ENCODE measurements around the gene KCNB1.

KCNB1 gene

DNA sequence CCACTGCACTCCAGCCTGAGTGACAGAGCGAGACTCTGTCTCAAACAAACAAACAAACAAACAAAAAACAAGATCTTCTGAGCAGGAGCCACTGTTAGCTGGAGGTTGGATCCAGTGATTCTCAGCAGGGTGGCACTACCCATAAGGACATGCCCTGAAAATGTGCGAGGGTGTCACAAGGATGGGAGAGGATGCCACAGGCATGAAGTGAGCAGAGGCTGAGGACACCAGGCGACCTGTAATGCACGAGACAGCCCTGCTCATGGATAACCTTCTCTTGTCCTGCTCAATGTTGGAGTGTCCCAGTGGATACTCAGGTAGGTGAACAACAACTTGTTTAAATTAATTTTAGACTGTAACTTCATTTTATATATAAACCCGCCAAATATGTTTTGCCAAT is 76.8 kb downstream of the KCNB1 start:
- no peak for DNase-seq

DNA sequence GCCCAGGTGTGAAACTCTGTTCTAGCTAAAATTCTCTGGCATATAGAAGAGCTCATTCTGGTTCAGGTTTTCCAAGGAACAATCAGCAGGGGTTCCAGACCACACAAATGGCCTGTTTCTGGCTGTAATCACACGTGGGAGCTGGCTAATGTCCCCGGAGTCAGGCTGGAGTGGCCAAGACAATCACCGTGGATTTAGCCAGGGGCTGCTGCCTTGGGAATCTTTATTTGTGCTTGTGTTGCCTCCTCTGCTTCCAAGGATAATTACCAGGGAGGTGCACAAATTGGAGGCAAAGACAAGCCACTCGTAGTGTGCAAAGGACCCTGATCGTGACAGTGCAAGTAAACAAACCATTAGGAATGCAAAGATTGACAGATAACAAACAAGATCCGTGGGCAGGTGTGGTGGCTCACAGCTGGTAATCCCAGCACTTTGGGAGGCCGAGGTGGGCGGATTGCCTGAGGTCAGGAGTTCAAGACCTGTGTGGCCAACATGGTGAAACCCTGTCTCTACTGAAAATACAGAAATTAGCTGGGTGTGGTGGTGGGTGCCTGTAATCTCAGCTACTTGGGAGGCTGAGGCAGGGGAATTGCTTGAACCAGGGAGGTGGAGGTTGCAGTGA is 77.3 kb downstream of the KCNB1 start:
- no peak for DNase-seq

DNA sequence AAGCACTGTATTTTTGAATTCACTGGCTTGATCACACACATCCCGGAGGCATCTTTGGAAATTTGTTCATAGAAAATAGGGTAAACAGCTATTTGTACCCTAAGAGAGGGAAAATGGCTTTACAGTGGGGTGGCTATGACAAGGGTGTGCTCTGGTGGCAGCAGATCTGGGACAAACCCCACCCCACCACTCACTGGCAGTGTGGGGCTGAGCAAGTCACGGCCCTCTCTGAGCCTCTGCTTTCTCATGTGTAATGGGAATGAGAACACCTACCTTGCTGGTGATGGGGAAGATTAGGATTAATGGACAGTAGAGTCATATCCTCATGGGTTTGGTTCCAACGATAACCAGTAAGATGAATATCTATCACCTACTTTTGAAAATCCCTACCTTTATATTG is 78.0 kb downstream of the KCNB1 start:
- DNase-seq = no peak

DNA sequence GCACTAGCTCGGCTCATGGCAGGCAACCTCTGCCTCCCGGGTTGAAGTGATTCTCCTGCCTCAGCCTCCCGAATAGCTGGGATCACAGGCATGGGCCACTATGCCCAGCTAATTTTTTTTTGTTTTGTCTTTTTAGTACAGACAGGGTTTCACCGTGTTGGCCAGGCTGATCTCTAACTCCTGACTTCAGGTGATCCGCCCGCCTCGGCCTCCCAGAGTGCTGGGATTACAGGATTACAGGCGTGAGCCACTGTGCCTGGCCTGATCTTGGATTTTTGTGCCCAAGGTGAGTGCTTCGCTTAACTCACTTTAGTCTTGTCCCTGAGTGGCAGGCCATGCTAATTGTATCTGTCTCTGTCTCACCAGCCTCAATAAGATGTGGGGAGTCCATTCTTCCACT is 78.6 kb downstream of the KCNB1 start:
- no peak for DNase-seq

DNA sequence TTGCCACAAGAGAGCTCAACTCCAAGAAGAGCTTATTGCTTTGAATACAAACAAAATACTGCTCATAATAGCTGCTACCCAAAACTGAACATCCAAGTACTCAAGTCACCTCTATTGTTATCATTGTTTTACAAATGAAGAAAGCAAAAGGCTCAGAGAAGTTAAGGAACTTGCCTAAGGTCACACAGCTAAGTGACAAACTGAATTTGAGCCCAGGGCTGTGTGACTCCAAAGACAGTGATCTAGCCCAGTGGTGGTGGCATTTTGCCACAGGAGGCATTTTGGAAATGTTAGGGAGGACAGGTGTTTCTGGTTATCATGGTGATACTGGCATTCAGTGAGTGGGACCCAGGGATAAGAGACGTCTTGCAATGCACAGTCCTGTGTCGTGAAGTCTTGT is 79.5 kb downstream of the KCNB1 start:
- no peak for DNase-seq

DNA sequence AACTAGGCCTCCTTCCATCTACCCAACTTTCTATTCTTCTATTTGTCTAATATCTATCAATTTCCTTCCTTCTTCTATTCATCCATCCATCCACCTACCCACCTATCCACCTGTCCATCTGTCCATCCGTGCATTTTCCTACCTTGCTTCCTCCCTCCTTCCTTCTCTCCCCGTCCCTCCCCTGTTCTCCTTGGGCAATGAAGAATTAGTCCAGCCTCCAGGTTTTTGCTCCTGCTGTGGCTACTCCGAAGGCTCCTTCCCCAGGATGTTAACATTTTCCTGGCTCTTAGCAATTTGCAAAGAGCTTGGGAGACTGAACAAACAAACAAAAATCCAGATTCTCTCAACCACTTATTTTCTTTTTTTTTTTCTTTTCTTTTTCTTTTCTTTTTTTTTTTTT is 81.6 kb downstream of the KCNB1 start:
- no peak for DNase-seq

DNA sequence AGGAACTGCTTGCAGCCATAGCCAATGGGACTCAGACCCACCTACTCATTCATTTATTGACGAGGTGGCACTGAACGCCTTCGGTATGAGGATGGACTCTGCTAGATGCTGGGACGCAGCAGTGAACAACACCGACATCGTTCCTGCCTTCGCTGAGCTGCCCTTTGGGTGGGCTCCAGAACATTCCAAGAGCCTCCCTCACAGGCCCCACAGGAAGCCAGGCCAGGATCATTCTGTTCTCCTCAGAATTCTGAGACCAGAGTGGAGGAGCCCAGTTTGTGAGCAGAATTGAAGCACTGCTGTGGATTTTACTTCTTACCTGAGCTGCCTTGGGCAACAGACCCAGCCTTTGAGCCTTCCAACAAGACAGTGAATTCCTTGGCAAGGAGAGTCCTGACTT is 82.1 kb downstream of the KCNB1 start:
- DNase-seq = no peak

DNA sequence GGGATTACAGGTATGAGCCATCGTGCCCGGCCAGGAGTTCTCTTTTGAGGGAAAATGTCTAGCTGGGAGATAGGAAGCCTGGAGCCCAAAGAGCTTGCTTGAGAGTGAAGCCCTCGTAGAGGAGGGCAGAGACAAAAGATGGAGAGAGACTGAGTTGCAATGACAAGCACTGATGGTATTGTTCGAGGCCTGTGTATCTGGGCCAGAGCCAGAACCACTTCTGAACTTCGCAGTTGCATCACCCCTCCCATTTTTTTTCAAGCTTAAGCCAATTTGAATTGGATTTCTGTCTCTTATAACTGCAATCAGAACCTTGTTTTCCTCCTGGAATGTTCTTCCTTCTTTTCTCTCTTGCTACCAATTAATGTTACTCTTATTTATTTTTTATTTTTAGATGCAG is 83.1 kb downstream of the KCNB1 start:
- no peak for DNase-seq

DNA sequence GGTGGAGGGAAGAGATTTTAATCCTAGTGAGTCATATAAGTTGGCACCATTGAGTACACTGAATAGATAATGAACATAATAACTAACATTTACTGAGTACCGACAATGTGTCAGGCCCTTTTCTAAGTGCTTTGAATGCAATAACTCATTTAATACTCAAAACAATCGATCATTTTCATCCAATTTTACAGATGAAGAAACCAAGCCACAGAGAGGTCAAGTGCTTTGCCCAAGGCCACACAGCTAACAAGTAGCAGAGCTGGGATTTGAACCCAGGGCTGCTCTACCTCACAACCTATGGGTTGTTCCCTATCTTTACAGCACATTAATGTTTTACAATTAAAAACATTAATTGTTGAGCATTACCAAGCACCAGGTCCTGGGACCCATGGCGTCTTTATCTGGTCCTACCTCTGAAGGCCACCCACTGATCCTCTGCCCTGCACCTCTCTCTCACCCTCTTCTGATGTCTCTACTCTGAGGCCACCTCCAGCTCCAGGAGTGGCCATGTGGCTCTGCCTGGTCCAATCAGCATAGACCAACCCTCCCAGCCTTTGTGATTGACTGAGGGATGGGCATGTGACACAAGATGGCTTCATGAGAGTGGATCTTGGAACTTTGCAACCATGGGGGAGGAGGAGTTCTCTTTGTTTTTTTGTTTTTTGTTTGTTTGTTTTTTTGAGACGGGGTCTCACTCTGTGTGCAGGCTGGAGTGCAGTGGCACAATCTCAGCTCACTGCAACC is 83.9 kb downstream of the KCNB1 start:
- DNase-seq = no peak

DNA sequence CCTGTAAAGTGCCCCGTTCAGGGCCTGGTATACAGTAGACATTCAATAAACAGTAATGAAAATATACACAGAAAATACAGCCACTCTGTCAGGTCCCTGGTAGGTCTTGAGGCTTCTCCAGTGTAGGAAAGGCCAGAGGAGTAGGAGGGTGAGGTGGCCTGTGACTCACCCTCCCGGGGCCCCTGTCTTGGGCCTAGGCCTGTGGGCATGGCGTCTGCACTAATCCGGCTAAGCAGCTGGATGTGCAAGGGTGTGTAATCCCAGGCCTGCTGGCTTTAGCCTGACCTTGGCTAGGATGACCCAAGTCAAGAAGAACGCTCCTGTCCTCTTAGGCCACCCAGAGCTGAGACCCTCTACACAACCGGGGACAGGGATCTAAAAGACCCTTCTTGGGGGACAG is 84.9 kb downstream of the KCNB1 start:
- no peak for DNase-seq

DNA sequence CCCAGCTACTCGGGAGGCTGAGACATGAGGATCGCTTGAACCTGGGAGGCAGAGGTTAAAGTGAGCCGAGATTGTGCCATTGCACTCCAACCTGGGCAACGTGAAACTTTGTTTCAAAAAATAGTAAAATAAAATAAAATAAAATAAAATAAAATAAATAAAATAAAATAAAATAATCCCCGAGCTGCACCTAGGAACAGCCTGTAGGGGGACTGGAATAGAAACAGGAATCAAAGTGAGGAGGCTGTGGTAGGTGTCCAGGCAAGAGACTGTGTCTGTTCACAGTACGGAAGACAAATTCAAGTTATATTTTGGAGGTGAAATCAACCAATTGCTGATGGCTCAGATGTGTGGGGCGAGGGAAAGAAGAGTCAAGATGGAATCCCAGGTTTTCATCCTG is 86.2 kb downstream of the KCNB1 start:
- DNase-seq = no peak

DNA sequence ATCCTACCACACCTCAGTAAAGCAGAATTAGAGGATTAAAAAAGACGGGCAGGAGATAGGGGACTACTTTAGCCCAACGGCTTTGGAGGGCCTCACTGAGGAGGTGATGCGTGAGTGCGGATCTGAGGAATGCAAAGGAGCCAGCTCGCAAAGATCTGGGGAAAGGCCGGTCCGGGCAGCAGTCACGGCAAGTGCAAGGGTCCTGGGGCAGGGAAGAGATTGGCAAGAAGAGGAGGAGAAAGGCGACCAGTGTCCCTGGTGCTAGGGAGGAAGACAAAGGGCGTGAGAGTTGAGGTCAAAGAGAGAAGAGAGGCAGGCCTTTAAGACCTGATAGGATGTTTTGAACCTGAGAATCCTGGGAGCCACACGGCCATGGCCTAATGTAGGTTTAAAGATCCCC is 86.8 kb downstream of the KCNB1 start:
- no peak for DNase-seq

DNA sequence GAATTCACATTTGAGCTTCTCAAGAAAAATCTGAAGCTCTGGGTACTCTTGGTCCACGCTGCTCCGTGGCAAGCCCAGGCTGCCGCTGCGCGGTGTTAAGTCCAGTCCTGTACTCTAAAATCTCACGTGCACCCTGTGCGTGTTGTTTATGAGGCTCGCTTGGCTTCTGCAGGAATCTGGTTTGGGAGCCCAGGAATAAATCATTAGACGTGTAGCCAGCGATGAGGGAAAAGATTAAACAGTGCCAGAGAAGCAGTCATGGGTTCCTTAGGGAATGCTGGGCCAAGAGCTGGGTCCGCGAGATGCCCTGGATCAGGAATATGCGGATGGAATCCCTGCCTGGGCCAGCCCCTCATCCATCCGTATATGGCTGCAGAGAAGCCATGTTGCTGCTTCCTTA is 87.3 kb downstream of the KCNB1 start:
- no peak for DNase-seq

DNA sequence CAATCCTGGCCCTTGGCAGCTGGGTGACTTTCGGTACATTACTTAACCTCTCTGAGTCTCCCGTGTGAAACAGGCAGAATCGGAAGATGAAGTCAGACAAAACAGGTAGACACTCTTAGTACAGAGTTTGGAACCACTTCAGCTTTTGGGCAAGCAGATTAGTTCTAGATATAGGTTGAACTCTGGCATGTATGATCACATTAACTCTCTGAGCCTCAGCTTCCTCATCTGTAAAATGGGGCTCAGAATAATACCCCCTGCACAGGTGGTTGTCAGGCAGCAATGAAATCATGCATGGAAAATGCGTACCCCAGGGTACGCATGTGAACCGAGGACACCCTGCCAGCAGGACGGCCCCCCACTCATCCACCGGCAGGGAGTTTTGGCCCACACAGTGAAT is 87.7 kb downstream of the KCNB1 start:
- DNase-seq = no peak

DNA sequence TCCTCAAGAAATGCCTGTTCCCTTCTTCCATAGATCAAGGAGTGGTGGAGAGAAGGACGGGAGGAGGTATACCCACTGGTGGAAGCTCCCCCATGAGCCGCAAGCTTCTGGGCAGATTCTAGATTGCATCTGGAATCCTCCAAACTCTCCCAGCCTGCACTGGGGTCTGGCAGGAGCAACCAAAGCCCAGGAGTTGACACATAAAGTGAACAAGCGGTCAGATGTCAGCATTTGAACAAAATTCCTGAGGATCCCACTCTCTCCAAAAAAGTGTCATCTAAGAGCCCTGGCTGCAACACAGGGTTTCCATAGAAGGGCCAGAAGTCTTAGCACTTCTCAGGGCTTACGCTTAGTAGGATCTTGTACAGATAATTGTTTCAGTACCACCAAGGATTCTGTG is 88.2 kb downstream of the KCNB1 start:
- DNase-seq = no peak

DNA sequence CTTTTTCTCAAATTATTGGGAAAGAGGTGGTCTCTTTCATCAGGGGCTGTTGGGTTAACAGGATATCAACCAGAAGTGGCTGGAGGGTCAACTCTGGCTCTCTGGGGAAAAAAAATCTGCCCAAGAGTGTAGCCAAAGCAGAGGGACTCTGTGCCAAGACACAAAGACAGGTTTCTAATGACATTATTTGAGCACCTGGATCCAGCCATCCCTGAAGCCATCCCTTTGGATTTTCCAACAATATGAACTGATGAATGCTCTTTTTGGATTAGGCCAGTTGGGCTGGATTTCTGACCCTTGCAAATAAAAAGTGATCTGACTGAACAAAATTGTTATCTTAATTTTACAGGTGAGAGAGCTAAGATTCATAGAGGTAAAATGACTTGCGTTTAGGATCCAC is 88.7 kb downstream of the KCNB1 start:
- DNase-seq = no peak

DNA sequence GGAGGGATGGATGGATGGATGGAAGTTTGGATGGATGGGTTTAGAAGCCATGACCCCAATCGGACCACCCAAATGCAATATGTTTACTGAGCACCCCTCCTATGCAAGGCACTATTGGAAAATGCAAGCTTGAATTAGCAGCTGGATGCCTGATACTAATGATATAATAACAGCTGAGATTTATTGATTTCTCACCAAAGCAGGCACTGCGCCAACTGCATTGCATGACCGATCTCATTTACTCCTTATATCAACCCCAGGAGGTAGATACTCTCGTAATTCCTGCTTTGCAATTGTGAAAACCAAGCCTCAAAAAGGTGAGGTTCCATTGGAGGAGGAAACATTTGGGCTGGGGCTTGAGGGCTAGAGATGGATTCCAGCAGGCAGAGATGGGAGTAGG is 89.7 kb downstream of the KCNB1 start:
- no peak for DNase-seq

DNA sequence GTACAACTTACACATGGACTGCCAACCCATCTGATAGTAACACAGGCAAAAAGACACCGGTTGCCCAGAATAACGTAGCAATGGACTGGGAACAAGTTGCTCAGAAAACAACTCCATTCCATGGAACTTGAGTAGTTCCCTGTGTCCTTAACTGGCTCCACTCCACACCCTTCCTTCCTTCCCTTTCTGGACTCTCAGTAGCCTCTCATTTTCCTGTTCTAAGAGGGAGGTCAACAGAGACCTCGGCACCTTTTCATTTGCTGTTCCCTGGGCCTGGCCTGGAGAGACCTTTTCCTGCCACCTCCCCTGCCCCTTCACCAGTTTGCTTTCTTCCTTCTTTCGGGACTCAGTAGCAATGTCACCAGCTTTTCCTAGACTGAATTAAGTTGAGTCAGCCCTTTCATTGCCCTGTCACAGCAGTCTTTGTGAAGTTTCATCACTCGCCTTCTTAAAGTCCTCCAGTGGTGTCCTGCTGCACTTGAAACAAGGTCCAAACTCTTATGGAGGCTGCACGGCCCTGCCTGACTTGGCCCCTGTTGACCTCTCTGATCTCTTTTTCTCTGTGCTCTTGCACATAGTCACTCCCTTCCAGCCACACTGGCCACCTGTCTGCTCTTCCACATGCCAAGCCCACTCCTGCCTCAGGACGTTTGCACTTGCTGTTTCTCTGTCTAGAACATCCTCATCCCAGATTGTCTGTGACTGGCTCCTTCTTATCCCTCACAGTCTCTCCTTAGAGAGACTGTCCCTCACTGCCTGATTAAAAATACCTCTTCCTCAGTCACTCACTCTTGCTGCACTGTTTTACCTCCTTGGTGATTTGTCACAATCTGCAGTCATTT is 90.8 kb downstream of the KCNB1 start:
- DNase-seq = no peak

DNA sequence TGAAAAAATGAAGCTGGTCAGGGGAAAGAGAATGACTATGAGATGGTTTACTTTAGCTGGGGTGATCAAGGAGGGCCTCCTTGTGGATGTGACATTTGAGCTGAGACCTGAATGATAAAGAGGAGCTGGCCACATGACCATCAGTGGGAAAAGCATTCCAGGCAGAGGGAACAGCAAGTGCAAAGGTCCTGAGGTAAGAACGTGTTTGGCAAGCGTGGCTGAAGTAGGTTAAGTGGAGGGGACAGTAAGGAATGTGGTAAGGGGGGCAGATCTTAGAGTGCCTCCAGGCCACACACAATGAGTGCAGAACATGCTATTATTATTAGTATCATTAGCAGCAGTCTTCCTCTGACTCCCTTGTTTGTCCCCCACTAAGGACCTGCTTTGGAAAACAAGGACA is 92.6 kb downstream of the KCNB1 start:
- no peak for DNase-seq

DNA sequence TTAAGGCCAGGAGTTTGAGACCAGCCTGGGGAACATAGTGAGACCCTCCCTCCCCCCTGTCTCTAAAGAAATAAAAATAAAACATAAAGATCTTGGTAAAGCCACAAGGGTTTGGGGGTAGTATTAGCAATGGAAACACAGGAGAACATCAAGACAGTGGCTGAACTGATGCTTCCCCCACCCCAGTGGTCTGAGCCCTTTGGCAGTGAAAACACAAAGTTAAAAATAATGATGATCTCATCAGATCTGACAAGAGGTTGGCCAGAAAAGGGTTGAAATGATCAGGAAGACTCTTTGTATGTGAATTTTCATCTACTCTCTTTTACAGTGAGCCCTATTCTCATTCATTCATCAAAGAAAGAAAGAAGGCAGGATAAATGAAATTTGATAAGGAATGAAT is 93.7 kb downstream of the KCNB1 start:
- DNase-seq = no peak

DNA sequence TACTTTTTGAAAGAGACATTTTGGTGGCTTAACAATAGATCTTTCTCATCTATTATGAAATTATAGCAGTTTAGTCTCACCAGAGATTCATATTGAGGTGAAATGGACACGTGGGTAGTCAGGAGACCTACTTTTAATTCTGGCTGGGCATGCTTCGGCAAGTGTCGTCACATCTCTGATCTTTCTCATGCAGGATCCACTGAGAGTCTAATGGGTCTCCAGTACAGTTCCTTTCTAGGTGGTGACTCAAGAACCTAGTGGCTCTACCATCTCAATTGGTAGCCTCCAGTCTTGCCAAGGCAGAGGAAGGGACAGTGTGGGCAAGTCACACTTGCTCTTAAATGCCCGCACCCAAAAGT is 94.9 kb downstream of the KCNB1 start:
- DNase-seq = no peak

DNA sequence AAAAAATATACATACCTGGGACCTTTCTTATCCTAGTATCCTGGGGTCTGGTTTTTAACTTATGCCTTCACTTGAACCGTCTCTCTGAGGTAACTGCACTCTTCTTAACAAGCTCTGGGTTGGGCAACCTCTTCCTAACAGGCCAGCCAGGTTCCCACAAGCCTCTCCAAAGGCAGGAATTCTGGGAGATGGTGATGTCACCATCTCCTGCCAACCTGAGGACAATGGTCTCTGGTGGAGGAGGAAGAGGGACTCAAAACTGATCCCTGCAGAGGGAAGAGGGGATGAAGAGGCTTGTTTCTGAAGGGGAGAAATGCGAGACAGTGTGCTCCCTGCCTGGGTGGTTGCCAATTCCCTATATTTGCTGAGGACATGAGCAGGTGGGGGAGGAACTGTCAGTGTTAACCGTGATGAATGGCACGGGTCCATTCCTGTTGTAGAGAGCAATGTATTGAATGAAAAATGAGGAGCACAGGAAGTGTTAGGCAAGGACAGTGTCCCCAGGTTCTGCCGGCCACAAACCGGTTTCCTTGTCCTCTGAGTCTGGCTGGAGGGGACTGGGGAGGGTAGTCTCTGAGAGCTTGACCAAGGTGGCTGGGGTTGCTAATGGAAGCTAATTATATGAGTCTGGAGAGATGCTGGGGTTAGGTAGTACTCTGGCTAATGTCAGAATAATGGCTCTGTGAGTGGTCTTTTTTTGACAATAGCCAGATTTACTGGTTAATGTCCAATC is 95.5 kb downstream of the KCNB1 start:
- no peak for DNase-seq

DNA sequence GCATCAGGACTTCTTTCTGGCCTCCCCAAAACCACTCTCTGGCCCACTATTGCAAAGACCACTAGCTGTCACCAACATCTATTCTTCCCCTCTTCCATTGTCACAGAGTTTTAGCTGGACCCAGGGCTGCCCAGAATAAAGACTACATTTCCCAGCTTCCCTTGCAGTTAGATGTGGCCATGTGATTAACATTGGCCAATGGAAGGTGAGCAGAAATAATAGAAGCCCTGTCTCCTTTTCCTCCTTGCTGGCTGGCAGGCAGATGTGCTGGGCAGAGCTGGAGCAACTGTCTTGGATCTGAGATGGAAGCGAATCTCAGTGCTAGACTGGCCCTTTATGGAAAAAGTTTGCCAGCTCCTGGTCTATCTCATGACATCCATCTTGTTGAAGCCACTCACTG is 97.0 kb downstream of the KCNB1 start:
- peak; percentile 17 for DNase-seq
